HT1080 (cell line): ENCODE results near the gene COL6A1. TPM values are rescaled to one million over a fixed set of nuclear protein-coding genes. Genes with fewer than 3 reads are reported as not detected.

Experiments used
- DNase-seq: peaks from one replicate; pipeline ENCODE4 v3.0.0-alpha.2; 2015; ENCODE audit warnings: low read depth
- total RNA-seq: library from RNA; depleted of rRNA; stranded (reverse); fragments of >200 nt; shearing (Covaris generic); gene quantifications from 2 replicates; pipeline ENCODE4 v1.2.3, GENCODE V29; 2014

Gene COL6A1
- total RNA-seq, 1 experiment from 2014 or later: 95.1 TPM

DNA sequence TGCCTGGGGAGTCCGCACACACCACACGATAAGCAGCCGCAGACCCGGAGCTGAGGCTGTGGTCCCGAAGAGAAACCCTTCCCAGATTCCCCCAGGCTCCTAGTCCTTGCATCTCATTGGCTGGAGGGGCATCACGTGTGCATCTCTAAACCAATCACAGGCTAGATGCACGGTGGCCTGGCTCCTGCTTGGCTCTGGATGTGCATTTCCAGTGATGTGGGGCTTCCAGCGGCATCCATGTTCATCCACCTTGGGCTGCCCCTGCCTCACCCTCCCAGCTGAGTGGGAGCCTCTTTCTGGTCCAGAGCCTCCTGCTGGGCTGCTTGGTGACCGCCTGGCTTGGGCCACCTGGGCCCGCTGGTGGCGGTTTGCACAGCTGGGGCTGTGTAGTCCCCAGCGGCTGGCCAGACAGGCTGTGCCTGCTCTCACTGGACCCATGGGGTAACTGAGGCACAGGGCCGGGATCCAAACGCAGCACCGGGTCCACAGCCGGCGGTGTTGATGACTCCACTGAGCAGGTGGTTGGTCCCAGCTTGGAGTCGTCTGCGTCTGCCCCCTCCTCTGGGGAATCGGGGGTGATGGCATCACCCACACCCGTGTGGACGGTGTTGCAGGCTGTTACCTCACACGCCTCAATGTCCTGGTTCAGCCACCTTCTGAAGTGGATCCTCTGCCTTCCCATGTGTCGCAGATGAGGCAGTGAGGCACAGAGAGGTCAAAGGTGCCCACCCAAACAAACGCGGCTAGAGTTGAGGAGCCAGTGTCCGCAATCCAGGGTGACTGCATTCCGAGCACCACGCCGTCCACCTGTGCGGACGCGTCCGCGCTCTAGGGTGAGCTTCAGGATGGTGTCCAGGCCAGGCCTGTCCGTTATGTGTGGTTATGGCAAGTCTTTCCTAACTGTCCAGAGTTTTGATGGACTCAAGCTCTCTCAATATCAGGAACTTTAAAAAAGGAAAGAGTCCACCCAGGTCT, 41.3 kb downstream of the COL6A1 start:
- DNase-seq: peak; percentile 23

DNA sequence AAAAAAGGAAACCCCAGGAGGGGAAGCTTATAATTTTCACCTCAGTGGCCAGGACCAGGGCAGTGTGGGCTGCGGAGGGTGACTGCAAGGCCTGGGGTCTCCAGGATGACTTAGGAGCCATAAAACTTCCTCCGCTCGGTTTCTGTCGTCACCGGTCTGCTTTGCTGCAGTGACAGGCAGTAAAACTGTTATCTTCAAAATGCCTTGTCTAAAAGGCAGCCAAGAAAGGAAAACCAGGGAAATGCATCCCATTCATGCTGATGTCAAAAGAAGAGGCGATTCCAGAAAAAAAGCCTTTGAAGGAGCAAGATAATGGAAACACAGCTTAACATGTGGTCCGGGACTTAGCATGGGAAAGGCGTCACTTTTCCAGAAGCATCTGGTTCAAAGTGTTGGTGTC, 42.0 kb downstream of the COL6A1 start:
- no peak for DNase-seq

DNA sequence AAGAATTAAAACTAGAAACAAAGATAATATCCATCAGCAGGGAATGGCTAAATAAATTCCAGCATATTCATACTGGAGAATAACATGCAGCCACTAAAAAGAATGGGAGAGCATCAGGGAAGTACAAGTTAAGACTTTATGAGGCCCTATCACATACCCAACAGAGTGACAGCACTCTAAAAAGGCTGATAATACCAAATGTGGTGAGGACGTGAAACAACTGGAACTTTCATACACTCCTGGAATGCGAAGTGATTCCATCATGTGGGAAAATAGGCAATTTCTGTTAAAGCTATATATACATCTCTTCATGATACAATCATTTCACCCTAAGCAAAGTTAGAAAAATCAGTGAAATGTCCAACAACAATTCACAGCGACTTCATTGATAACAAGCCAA, 42.6 kb downstream of the COL6A1 start:
- DNase-seq: no peak

DNA sequence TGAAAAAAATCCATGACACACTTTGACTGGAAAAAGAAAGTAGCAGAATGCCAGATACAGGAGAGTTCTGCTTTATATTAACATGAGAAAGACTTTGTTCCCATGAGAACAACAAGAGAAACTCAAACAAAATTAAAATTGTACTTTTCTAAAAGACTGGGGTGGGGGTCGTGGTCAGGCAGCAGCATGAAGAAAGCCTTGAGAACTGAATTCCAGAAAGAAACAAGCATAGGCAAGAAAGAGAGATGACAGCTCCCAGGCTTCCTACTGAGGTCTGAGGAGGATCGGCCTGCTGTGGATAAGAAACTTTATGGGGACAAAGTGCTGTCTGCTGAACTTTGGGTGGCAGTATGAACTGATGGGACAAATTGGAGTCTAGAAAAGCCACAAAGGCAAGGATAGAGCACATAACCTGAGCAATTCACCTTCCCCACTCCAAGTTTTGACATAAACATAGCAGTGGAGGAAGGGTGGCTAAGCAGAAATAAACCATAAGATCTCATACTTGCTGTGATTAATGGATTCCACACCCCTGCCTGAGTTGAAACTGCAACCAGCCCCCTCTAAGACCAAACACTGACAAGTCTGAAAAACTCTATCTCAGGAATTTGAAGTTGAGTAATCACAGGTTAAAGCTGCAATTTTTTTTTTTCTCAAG, 43.7 kb downstream of the COL6A1 start:
- no peak for DNase-seq

DNA sequence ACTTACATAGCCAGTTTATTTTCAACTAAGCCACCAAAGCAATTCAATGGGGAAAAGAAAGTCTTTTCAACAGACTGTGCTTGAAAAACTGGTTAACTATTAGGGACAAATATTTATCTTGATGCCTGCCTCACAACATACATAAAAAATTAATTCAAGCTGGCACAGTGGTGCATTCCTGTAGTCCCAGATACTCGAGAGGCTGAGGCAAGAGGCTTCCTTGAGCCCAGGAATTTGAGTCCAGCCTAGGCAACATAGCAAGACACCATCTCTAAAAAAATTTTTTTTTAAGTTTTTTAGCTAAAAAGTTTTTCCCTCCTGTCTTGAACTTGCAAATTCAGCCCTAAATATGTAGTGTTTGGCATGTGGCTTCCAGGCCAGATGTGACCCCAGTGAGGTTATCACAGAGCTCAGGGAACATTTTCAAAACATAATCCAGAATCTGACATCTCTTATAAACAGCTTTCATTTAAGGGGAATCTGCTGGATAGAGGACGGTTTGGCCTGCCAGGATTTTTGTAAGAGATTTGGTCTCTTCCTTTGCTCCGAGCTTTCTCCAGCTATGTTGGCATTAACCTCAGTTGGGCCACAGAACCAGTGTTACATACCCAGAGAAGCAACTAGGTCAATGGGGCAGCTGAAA, 46.4 kb downstream of the COL6A1 start:
- DNase-seq: no peak

DNA sequence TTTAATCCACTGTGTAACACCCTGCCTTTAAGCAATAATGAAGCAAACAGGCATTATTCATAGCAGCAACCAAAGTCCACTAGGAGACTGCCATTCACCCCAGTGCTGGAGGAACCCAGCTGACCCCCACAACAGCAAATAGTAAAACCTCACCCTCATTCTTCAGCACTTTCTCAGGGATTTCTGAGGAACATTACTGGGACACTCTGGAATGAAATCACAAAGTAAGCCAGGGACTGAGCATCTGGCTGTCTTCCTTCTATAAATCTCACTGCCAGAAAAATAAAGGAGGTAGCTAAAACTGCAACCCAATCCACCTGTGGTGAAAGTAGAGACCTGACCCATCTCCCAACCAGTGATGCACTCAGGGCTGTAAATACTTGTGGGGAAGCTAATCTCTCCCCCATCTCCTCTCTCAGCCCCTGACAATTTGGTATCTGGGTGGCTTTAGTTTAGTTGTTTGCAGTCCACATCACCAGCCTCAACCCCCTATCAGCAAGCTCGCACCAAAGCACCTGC, 47.1 kb downstream of the COL6A1 start:
- no peak for DNase-seq

DNA sequence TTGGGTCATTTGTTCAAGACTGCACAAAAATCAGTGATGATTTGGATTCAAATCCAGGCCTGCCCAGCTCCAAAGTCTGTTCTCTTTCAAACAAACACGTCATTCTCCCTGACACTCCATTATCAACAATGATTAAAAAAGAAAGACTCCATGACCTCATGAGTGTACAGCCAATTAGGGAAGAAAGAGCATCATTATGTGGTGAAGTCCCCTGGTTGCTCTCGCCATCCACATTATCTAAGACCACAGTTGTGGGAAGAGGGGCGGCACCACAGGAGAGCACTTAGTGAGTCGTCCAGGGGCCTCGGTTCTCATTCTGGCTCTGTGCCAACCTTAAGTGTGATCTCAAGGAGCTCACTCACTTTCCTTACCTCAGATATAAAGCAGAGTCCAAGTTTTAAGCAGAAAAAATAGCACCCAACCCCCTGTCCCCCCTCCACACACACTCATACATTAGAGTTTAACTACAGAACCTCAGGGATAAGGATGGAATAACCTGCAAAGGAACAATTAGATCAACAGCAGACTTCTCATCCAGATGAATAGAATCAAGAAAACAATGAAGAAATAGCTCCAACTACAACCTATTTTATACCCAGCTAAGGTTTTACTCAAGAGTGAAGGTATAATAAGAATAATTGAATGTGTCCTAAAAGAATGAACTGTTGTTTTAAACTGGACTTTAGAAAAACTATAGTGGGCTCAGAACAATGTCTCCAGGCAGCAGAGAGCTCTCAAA, 47.8 kb downstream of the COL6A1 start:
- DNase-seq: no peak

DNA sequence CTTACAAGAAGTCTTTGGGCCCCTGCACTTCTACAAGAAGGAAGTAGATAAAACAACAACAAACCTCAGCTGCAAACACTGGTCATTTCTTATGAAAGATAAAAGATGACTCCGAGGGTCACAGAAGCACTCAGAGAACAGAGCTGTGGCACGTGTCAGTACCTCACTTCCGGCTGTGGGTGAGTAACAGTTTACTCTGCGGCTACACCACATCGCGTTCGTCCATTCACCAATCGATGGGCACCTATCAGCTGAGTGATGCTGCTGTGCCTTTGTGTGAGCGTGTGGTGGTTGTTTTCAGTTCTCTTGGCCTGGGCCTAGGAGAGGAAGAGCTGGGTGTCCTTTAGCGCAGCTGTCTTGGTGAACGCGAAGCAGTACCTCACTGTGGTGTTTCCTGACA, 49.9 kb downstream of the COL6A1 start:
- DNase-seq: peak; percentile 35

DNA sequence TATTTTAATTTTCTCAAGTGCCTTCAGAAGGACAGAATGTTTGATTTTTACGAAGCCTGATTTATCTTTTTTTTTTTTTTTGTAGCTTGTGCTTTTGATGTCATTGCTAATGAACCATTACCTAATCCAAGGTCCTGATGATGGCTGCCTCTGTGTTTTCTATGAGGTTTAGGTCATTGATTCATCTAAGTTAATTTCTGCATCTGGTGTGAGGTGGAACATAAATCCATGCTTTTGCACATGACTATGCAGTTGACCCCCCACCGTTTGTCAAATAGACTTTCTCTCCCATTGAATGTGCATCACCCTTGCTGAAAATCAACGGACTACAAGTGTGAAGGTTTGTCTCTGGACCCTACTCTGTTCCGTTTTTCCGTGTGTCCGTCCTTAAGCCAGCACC, 50.5 kb downstream of the COL6A1 start:
- DNase-seq: no peak

DNA sequence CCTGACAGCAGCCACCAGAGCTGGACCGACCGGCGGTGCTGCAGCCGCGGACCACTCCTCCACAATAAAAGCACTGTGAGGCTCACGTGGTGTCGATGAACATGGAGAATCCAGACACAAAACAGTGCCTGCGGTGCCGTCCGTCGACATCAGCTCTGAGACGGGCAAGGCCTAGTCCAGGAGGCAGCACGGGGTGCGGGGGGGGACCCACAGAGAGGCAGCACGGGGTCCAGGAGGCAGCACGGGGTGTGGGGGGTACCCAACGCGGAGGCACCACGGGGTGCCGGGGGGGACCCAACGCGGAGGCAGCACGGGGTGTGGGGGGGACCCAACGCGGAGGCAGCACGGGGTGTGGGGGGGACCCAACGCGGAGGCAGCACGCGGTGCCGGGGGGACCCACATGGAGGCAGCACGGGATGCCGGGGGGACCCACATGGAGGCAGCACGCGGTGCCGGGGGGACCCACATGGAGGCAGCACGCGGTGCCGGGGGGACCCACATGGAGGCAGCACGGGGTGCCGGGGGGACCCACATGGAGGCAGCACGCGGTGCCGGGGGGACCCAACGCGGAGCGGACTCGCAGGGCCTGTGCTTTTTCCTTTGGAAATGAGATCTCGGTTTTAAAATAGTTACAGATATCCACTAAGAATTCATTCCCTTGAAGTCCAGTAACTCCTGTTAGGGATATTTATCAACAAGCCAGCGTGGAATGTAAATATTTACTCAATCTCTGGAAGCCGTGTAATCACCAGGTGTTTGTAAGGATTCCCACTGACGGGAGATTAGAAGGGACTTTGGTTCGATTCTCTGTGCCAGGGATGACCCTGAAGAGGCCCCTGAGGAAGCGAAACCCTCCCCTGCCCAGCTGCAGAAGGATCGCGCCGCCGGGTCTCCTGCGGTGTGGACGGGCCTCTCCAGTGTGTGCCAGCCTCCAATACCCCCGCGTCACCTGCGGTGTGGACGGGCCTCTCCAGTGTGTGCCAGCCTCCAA, 52.1 kb downstream of the COL6A1 start:
- no peak for DNase-seq

DNA sequence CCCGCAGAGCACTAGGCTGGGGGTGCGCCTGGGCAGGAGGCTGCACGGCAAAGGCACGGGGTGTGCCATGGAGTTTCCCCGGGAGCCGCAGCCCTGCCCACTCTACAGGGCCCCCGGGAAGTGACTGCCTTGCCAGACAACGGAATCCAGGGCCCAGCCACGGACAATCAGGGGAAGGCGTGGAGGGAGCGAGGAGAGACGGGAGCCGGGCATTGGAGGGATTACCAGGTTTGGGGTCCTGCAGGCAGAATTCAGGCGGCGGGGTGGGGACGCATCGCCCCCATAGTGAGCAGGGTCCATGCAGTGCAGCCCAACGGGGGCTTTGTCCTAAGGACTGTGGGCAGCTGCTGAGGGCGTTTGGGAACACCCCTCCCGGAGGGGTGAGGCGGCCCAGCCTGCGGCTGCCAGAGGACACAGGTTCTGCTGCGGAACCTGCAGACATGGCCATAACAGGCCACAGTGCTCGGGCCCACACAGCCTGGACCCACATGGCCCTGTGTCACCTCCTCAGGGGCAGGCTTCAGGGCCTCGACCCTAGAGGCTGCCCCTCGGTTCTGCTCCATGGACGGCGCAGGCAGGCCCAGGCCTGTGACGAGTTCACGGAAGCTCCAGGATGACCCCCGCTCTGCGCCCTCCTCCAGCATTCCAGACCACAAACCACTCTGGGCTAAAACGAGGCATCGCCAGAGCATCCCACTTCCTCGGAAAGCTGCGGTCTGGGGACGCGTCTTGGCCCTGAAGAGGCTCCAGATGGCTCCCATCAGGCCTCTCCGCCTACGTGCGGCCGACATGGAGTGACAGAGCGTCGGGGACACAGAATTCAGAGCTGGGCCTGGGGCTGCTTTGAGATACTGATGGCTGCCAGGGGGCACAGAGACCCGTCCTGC, 54.5 kb downstream of the COL6A1 start:
- DNase-seq: no peak

DNA sequence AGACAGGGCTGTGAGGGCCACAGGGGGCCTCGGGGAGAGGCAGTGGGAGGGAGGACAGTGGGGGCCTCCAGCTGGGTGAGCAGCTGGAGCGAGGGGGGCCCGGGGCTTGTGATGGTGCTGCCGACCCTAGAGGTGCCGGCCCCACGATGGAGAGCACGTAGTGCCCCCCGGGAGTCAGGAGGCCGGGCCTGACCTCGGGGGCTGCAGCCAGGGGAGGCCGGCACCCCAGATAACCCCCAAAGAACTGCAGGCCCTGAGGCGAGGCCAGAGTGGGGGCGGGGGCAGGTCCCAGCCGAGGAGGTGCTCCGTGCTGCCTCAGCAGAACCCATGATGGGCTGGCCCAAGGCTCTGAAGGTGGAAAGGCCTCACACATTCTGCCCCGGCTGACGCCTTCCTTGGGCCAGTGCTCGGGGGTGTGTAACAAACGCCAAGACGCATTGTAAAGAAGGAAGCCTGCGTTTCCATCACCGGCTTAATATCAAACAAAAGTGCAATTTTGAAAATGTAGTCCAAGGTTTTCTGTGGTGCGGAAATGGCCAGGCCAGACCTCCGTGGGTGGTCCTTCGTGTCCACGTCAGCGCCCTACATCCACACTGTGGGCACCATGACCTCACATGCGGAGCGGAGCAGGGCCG, 55.2 kb downstream of the COL6A1 start:
- DNase-seq: no peak

DNA sequence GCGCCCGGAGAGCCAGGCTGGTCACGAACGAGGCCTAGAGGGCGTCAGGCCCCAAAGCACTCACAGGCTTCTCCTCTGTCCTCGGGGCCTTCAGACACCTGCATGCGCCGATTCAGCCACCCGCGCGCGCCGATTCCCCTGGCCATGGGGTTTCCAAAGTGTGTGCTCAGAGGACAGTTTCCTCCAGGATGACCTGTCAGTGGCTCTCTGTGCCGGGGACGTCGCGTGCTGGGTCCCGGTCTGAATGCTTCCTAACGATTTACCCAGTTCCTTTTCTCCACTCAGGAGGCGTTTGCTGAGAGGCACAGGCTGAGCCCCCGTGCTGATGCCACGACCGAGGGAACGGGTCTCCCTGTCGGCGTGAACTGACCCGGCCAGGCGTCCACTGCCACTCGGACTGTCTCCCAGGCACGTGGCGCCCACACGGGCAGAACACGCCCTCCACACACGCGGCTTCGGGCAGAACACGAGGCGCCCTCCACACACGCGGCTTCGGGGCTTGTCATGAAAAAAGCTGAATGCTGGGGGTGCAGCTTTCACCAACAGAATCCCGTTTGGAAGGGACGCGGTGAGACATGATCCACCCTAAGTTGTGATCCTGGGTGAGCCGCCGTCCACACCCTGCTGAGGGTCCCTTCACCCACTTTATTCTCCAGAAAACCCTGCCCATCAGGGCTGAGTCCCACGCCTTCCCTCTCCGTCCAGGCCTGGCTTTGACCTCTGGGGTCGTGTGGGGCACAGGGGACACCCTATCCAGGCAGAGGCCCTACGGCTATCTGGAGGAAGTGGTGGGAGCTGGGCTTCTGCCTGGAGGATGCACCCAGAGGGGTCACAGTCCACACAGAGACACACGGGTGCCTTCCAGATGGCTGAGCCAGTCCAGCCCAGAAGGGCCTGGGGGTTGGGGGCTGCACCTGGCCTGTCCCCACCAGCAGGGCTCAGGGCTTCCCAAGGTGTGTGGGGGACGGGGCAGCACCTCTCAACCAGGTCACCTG, 56.1 kb downstream of the COL6A1 start:
- no peak for DNase-seq

DNA sequence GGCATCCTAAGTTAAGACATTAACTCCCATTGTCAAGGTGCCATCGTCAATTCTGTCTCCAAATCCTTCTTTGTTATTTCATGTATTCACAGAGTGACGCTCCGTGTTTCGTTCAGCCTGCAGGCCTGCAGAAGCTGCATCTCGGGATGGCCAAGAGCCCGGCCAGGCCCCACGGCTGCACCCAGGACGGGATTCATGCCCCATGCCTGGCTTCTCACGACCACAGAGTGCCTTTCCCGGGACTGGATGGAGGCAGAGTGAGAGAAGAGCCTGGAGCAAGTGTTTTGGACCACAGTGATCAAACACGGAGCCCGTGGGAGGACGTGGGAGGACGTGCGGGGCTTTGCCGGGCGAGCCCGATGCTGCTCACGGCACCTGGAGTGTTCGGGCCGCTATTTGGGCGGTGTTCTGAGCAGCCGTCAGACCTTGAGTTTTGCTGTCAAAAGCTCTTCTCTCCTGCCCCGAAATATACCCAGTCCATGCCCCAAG, 56.8 kb downstream of the COL6A1 start:
- DNase-seq: no peak

DNA sequence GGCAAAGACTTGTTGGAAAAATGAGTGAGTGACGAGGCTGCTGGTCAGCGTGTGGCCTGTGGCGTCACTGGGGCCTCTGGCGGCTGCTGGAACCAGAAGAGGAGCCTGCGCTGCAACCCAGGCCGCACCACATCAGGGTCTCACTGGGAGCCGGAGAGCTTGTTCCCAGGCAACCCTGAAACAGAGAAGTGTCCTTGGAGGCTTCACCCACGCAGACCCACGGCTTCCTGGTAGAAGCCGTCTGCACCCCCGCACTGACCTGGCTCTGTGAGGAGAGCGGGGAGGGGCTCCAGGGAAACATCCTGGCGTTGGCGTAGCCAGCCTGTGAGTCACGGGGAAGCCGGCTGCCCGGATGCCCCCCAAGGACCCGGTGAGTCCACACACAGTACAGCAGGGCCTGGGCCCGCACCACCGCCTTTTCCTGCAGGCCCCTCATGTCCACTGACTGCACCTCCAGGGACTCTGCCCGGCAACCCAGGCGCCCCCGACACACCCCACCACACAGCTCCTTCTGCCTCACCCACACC, 57.4 kb downstream of the COL6A1 start:
- DNase-seq: peak; percentile 86

DNA sequence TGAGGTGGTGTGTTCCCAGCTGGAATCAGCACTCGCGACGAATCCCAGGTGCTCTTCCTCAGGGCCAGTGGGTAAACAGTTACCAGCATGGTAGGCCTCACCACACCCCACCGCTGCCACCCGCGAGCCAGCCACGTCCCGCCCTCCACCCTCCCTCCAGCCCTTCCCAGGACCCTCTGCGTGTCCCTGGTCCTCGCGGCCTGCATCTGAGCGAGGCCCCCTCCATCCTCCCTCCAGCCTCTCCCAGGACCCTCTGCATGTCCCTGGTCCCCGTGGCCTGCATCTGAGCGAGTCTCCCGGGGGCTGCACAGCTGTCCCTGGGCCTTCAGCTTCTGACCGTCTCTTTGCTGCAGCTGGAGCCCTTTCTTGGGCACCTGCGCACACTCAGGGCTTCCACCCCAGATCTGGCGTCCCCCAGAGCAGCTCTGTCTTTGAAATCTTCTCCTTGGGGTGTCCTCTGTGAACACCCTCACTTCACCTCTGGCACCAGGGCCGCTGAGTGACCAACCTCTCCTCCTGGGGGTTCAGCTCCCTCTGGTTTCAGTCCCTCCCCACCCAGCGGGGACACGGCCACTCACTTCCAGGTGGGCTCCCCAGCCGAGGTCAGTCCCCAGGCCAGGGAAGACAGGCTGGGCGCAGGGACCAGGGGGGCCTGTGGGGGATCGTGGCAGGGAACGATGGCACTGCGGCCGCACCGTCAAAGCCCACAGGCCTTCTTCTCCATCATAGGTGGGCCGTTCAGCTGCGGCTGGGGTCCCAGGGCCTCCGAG, 58.5 kb downstream of the COL6A1 start:
- no peak for DNase-seq
